ENCODE results near the gene STXBP5.

STXBP5 gene

GRCh38 chr6:147202516-147203310 lies 1.5 kb upstream of the STXBP5 start:
- Histone ChIP-seq H3K4me3 (ENCODE audit: low read depth, low read length) (peak overlapping the region; percentile 73), H3K27me3 (ENCODE audit: control insufficient read depth, insufficient read depth, low read length) (no peaks in the 10 kb centered on the region), H3K4me1 (ENCODE audit: control insufficient read depth, insufficient read depth, low read length) (no peaks in the 10 kb centered on the region), H3K9me3 (ENCODE audit: control insufficient read depth, insufficient read depth, low read length) (no peaks in the 10 kb centered on the region), H3K36me3 (ENCODE audit: control insufficient read depth, insufficient read depth, low read length) (no peaks in the 10 kb centered on the region), H3K9ac (ENCODE audit: low read depth, low read length) (no peak overlapping the region), H3K27ac (ENCODE audit: low read depth, low read length) (no peak overlapping the region)

- no peaks in the 10 kb centered on the region for H3K27me3 ChIP-seq (ENCODE audit: control insufficient read depth, insufficient read depth, low read length)
- H3K27ac ChIP-seq (ENCODE audit: low read depth, low read length): peak overlapping the region; percentile 63
- no peaks in the 10 kb centered on the region for H3K4me1 ChIP-seq (ENCODE audit: control insufficient read depth, insufficient read depth, low read length)
- H3K36me3 ChIP-seq (ENCODE audit: control insufficient read depth, insufficient read depth, low read length): no peaks in the 10 kb centered on the region
- no peaks in the 10 kb centered on the region for H3K9me3 ChIP-seq (ENCODE audit: control insufficient read depth, insufficient read depth, low read length)
- H3K4me3 ChIP-seq (ENCODE audit: low read depth, low read length): peak overlapping the region; percentile 73
- H3K9ac ChIP-seq (ENCODE audit: low read depth, low read length): peak overlapping the region; percentile 68; the same call in 1 of the 2 replicates
Measured at GRCh38 chr6:147203311-147204059, 732 bp upstream of the STXBP5 start.

GRCh38 chr6:147204843-147205311 lies 660 bp downstream of the STXBP5 start:
- no peak overlapping the region for H3K27ac ChIP-seq (ENCODE audit: low read depth, low read length)
- H3K9me3 ChIP-seq (ENCODE audit: control insufficient read depth, insufficient read depth, low read length): no peaks in the 10 kb centered on the region
- no peaks in the 10 kb centered on the region for H3K36me3 ChIP-seq (ENCODE audit: control insufficient read depth, insufficient read depth, low read length)
- H3K9ac ChIP-seq (ENCODE audit: low read depth, low read length): no peak overlapping the region; the same call in 1 of the 2 replicates
- H3K4me3 ChIP-seq (ENCODE audit: low read depth, low read length): peak overlapping the region; percentile 73
- no peaks in the 10 kb centered on the region for H3K27me3 ChIP-seq (ENCODE audit: control insufficient read depth, insufficient read depth, low read length)
- H3K4me1 ChIP-seq (ENCODE audit: control insufficient read depth, insufficient read depth, low read length): no peaks in the 10 kb centered on the region

GRCh38 chr6:147205690-147206600 lies 1.7 kb downstream of the STXBP5 start:
- Histone ChIP-seq H3K9ac (ENCODE audit: low read depth, low read length) (no peak overlapping the region), H3K9me3 (ENCODE audit: control insufficient read depth, insufficient read depth, low read length) (no peaks in the 10 kb centered on the region), H3K4me3 (ENCODE audit: low read depth, low read length) (peak overlapping the region; percentile 73; the same call in 1 of the 2 replicates), H3K27ac (ENCODE audit: low read depth, low read length) (no peak overlapping the region), H3K27me3 (ENCODE audit: control insufficient read depth, insufficient read depth, low read length) (no peaks in the 10 kb centered on the region), H3K4me1 (ENCODE audit: control insufficient read depth, insufficient read depth, low read length) (no peaks in the 10 kb centered on the region), H3K36me3 (ENCODE audit: control insufficient read depth, insufficient read depth, low read length) (no peaks in the 10 kb centered on the region)

- no peak overlapping the region for H3K9ac ChIP-seq (ENCODE audit: low read depth, low read length)
- no peak overlapping the region for H3K27ac ChIP-seq (ENCODE audit: low read depth, low read length)
- H3K9me3 ChIP-seq (ENCODE audit: control insufficient read depth, insufficient read depth, low read length): no peaks in the 10 kb centered on the region
- no peak overlapping the region for H3K4me3 ChIP-seq (ENCODE audit: low read depth, low read length)
- H3K27me3 ChIP-seq (ENCODE audit: control insufficient read depth, insufficient read depth, low read length): no peaks in the 10 kb centered on the region
- H3K4me1 ChIP-seq (ENCODE audit: control insufficient read depth, insufficient read depth, low read length): no peaks in the 10 kb centered on the region
- no peaks in the 10 kb centered on the region for H3K36me3 ChIP-seq (ENCODE audit: control insufficient read depth, insufficient read depth, low read length)
Measured at GRCh38 chr6:147207351-147207750, 3.1 kb downstream of the STXBP5 start.

GRCh38 chr6:147207837-147208754 lies 3.9 kb downstream of the STXBP5 start:
- Histone ChIP-seq H3K36me3 (ENCODE audit: control insufficient read depth, insufficient read depth, low read length) (no peaks in the 10 kb centered on the region), H3K4me3 (ENCODE audit: low read depth, low read length) (no peak overlapping the region), H3K9me3 (ENCODE audit: control insufficient read depth, insufficient read depth, low read length) (no peaks in the 10 kb centered on the region), H3K27ac (ENCODE audit: low read depth, low read length) (no peak overlapping the region), H3K4me1 (ENCODE audit: control insufficient read depth, insufficient read depth, low read length) (no peaks in the 10 kb centered on the region), H3K27me3 (ENCODE audit: control insufficient read depth, insufficient read depth, low read length) (no peaks in the 10 kb centered on the region), H3K9ac (ENCODE audit: low read depth, low read length) (no peak overlapping the region)

GRCh38 chr6:147209762-147210449 lies 5.7 kb downstream of the STXBP5 start:
- H3K9me3 ChIP-seq (ENCODE audit: control insufficient read depth, insufficient read depth, low read length): no peaks in the 10 kb centered on the region
- H3K36me3 ChIP-seq (ENCODE audit: control insufficient read depth, insufficient read depth, low read length): no peaks in the 10 kb centered on the region
- no peaks in the 10 kb centered on the region for H3K27me3 ChIP-seq (ENCODE audit: control insufficient read depth, insufficient read depth, low read length)
- H3K9ac ChIP-seq (ENCODE audit: low read depth, low read length): no peak overlapping the region
- H3K4me1 ChIP-seq (ENCODE audit: control insufficient read depth, insufficient read depth, low read length): no peaks in the 10 kb centered on the region
- H3K4me3 ChIP-seq (ENCODE audit: low read depth, low read length): no peak overlapping the region
- H3K27ac ChIP-seq (ENCODE audit: low read depth, low read length): no peak overlapping the region

GRCh38 chr6:147211349-147211748 lies 7.1 kb downstream of the STXBP5 start:
- Histone ChIP-seq H3K4me3 (ENCODE audit: low read depth, low read length) (no peak overlapping the region), H3K27ac (ENCODE audit: low read depth, low read length) (no peak overlapping the region)

GRCh38 chr6:147211831-147212230 lies 7.6 kb downstream of the STXBP5 start:
- Histone ChIP-seq H3K4me1 (ENCODE audit: control insufficient read depth, insufficient read depth, low read length) (no peaks in the 10 kb centered on the region), H3K9ac (ENCODE audit: low read depth, low read length) (no peak overlapping the region), H3K27ac (ENCODE audit: low read depth, low read length) (no peak overlapping the region), H3K4me3 (ENCODE audit: low read depth, low read length) (no peak overlapping the region), H3K9me3 (ENCODE audit: control insufficient read depth, insufficient read depth, low read length) (no peaks in the 10 kb centered on the region), H3K36me3 (ENCODE audit: control insufficient read depth, insufficient read depth, low read length) (no peaks in the 10 kb centered on the region), H3K27me3 (ENCODE audit: control insufficient read depth, insufficient read depth, low read length) (no peaks in the 10 kb centered on the region)

More at GRCh38 chr6:147211349-147211748, 7.1 kb downstream of the STXBP5 start:
- no peaks in the 10 kb centered on the region for H3K9me3 ChIP-seq (ENCODE audit: control insufficient read depth, insufficient read depth, low read length)
- H3K4me1 ChIP-seq (ENCODE audit: control insufficient read depth, insufficient read depth, low read length): no peaks in the 10 kb centered on the region
- H3K9ac ChIP-seq (ENCODE audit: low read depth, low read length): no peak overlapping the region
- H3K27me3 ChIP-seq (ENCODE audit: control insufficient read depth, insufficient read depth, low read length): no peaks in the 10 kb centered on the region
- no peaks in the 10 kb centered on the region for H3K36me3 ChIP-seq (ENCODE audit: control insufficient read depth, insufficient read depth, low read length)
